Endometrium (tissue), 2 donors: ENCODE results near the gene SENP6.

Experiments used
- FAIRE-seq: peaks from 2 replicates; lab custom pipeline; 2012; peaks lifted over from hg19 to GRCh38; lab: Jason Lieb, UNC
- donor health status: control.
- donor health status: control.

The SENP6 gene

DNA sequence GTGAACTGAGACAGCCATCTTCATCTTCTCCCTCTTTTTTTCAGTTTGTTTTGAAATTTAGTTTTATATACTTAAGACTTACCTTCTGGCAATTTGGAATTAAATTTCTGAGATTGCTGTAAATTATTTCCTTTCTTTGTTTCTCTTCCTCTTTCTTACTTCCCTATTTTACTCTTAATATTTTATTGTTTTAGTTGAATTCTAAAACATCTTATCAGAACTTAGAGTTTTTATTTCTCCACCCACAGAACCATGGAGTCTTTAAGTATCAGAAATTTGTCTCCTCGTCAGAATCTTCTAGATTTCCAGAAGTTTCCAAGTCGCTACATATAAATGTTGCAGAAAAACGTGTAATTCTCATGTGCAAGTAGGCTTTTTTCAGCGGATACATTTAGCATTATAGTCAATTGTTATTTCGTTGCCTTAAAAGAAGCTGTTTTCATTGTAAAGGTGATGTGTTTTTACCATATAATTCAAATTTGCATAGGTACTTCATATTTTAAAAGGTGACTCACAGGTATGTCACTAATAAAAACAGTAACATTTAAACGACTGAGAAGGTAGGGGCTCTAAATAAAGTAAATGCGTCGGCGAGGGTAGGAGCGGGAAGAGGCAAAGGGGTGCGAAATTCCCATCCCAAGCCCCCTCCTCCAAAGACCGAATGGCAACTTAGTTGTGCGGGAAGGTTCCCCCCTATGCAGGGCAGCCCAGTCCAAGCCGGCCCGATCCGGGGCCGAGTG lies 146.5 kb downstream of the SENP6 start:
- no peak for FAIRE-seq

DNA sequence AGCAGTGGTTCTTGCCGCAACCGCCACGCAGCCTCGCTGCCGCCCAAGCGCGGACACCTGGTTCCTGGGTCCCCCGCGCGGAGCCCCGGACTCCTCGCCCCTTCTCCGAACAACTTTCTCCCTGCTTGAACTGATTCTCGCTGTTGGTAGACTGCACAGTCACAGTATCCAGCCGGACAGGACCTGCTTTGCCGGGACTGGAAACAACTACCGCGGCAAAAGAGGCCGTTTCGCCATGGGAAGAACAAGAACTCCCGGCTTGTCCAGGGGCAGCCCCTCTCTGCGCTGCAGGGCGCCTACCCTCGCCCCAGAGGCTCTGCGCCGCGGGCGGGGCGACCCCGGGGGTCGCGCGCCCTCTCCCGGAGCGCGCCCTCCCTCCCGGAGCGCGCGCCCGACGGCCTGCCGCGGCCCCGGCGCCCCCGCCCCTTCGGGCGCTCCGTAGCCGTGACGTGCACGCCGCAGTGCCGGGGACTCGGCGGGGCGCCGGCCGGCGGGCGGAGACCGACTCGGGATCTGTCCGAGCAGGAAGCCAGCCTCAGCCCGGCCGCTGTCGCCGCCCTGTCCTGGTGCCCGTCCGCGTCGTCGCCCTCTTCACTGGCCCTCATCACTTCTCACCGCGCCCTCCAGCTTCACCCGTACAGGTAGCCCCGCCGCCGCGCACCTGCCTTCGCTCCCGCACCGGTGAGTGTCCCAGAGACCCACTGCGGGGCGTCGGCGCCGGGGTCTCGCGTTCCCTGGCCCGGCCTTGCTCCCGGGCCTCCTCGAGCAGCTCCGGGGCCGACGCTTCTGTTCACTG lies 147.3 kb downstream of the SENP6 start, which contains the start of gene MYO6:
Gene MYO6 (plus strand): TSS at position 497 of the 796 bp plus-strand sequence. CDS start 68,309 bp downstream, outside the sequence.
- no peak for FAIRE-seq

DNA sequence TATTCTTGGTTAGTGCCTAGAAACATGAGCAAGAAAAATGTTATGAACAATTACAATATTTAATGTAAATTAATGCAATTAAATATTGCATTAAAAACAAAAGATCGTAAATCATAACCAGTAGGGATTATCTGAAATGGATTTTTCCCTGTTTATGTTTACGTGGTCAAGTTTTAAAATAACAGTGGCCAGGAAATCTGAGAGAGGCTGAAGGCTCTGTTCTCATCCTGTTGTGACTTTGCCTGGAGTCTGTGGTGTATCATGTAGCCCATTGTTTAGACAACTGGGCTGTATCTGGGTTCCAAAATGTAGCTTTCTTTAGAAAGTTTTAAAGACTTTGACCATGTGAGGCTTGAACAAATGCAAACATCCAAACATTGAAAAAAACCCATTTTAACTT lies 149.8 kb downstream of the SENP6 start:
- peak; percentile 86 for FAIRE-seq

DNA sequence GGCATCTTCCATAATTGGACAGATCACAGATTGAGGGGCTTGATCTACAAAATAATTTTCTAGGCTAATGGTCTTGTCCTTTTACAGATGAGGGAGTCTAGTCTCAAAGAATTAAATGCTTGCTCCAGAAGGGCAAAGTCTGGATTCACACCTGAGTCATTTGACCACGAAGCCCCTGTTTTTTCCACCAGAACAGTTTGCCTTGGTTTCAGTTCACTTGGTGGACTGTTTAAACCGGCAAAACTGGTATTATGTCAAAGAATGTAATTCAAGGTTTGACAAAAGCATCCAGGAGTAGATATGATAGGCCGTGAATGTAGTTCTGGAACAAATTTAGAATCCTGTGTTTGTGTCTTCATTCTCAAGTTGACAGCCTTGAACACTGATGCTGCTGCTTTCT lies 150.7 kb downstream of the SENP6 start:
- FAIRE-seq: no peak

DNA sequence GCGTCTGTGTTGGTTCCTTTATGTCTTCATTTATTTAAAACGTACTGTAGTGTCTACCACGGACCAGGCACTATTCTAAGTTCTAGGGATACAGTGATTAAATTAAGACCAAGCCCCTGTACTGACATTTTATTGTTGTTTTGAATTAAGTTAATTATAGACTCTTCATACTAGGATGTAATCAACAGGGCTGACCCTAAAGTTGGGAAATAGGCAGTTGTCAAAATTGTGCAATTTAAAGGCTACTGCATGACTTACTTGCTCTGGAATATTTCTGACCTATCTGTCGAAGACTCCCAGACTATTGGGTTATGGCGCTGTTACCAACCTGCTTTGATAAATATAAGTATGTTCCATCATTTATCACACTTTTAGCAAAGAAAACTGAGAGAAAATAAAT lies 154.0 kb downstream of the SENP6 start:
- FAIRE-seq: no peak

DNA sequence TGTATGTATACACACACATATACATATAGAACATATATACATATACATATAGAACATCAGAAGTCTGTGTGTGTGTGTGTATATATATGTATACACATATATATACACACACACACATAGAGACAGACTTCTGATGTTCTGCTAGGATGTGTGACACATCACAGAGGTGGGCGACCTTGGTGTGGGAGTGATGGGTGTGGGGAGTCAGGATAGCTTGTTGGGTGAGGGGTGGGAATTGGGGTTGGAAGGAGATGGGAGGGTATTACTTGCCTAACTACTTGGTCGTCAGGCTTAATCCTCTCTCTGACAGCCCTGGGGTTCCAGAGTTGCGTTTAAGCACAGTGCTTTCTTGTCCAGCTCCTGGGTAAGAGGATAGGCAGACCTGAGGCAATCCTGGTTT lies 155.6 kb downstream of the SENP6 start:
- no peak for FAIRE-seq

DNA sequence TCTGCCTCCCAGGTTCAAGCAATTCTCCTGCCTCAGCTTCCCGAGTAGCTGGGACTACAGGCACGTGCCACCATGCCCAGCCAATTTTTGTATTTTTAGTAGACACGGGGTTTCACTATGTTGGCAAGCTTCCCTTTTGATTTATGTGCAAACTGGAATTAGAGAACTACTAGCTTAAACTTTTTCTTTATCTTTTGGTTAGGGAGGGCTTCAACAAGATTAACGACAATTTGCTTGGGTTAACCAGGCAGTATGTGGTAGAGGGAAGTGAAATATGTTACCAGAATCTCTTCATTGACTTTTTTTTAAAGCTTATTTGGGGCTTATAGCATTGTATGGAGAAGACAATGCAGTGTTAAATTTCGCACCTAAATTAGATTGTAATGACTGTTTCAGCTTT lies 156.4 kb downstream of the SENP6 start:
- FAIRE-seq: no peak

DNA sequence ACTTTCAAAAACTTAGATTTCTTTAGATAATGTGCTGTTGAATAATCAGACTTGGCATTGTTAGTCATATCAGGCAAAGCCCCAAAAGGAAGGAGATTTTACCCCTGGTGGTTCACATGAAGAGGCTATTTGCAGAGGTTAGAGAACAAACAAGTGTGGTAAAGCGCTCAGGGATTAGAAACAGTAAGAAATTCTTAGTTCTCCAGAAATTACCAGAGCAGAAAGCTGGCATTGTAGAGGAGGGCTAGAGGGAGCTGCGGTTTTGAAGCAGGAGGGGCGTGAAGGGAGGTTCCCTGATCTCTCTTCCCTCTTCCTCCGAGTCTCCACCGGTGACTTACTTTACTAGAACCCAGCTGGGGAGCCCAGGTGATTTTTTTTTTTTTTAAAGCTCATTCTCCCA lies 157.5 kb downstream of the SENP6 start:
- no peak for FAIRE-seq

DNA sequence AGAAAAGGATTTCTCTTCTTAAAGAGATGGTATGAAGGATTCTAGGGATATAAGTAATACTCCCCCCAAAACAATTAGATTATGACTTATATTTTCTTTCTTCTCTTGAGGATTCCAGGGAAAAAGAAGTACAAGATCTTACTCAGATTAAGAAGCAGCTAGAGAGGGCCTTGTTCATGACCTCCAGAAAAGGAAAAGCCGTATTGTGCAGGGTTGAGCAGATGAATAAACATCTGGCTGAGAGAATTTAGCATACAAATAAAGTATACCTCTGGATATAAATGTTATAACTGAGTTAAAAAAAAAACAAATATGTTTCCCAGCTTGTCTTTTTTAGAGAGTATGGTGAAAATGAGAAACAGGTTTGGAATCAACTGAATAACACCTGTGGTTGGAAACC lies 158.6 kb downstream of the SENP6 start:
- no peak for FAIRE-seq

DNA sequence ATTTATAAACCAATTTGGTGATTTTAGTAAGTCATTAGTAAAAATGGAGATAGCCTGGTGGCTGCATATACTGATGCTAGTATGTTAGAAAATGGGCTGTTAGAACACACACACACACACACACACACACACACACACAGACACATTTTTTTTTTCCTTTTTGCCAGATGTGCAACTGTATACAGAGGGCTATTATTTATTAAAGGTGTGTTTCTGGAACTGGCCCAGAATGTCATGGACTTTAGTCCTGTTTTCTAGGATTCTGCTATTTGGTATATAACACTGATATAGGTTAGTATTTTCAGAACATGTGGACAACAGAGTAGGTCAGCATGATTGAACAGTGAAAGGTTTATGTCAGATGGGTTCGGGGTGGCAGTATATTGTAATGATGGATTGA lies 159.8 kb downstream of the SENP6 start:
- no peak for FAIRE-seq

DNA sequence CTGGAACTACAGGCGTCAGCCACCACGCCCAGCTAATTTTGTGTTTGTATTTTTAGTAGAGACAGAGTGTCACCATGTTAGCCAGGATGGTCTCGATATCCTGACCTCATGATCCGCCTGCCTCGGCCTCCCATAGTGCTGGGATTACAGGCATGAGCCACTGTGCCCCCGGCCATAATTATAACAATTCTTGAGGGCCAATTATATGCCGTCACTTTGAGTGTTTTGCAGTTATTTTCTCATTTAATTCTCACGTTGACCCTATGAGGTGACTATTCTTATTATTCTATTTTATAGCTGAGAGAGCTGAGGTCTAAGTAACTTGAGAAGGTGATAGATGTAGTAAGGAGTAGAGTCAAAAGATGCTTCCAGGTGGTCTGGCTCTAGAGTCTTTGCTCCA lies 160.4 kb downstream of the SENP6 start:
- FAIRE-seq: no peak

DNA sequence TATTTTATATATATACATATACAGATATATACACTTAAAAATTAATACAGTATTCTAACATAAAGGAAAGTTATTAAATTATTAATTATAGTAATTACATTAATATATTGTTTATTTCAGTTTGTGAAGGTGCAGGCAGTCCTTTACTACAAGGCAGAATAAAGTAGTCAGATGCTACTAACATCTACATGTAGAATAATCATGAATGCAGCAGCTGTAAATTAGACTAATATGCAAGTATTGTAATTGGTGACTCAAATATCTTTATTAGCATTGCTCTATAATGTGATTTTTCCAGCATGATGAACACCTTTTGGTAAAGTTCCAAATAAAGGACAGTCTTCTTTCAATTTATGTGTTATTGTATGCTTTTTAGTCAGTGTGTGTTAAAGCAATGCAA lies 164.7 kb downstream of the SENP6 start:
- FAIRE-seq: no peak
